ENCODE data around the gene FLT3LG. TPM values are rescaled to one million over a fixed set of nuclear protein-coding genes. Genes with fewer than 3 reads are reported as not detected.

FLT3LG gene
- total and polyA plus RNA-seq, 2 experiments from 2014 or later: 0.49 to 1.8 TPM

GRCh38 chr19:49499030-49499670, 25.1 kb downstream of the FLT3LG start (continued):
- TF ChIP-seq REST (IDR thresholded peaks at IDR 0.05; ENCODE audit: unreplicated experiment): no peak
- no peak for TF ChIP-seq CREB1 (CRISPR knock-in tag; IDR thresholded peaks at IDR 0.05; ENCODE audit: low read depth)
- no peak for TF ChIP-seq NANOG (IDR thresholded peaks at IDR 0.05; ENCODE audit: borderline replicate concordance)

DNA sequence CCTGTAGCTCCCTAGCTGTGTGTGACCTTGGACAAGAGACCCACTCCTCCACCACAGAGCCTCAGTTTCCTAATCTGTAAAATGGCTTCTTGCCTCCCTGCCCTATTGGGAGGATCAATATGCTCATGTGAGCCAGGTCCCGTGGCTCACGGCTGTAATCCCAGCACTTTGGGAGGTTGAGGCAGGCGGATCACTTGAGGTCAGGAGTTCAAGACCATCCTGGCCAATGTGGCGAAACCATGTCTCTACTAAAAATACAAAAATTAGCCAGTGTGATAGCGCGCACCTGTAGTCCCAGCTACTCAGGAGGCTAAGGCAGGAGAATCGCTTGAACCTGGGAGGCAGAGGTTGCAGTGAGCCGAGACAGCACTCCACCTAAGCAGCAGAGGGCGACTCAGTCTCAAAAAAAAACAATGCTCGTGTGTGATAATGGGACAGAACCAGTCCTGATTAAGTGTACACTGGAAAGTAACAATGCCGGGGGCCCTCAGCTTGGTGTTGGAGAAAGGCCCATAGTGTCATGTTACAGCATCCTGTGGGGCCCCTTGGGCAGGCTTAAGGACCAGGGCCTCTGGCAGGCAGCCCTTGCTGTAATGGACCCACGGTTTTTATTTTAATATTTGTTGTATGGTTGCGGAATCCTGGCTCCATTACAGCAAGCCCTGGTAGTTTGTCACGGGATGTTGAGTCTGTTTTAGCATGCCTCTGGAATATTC, 29.0 kb downstream of the FLT3LG start:
- Histone ChIP-seq H4K20me1 (replicated peaks; ENCODE audit: insufficient read depth) (peaks cover 12% of the 10 kb centered on the region), H2AFZ (no peak overlapping the region), H3F3A (replicated peaks; ENCODE audit: low read depth) (peaks cover 31% of the 10 kb centered on the region), H3K4me3 (no peak overlapping the region), H3K27ac (ENCODE audit: low read depth) (no peak overlapping the region), H3K79me2 (replicated peaks; ENCODE audit: insufficient read depth) (peaks cover 8% of the 10 kb centered on the region), H3K36me3 (ENCODE audit: insufficient read depth) (peaks cover 14% of the 10 kb centered on the region), H3K4me1 (ENCODE audit: insufficient read depth) (peaks cover 32% of the 10 kb centered on the region), H3K27me3 (ENCODE audit: insufficient read depth) (no peaks in the 10 kb centered on the region), H3K4me2 (0 out of 2 replicates have a peak overlapping the region, but pooled peaks have one; percentile 24), H3K9me2 (ENCODE audit: insufficient read depth) (no peaks in the 10 kb centered on the region)
- Mint-ChIP-seq H3K27ac (no peak overlapping the region), H3K36me3 (ENCODE audit: low read depth) (peaks cover 24% of the 10 kb centered on the region), H3K4me1 (peaks cover 24% of the 10 kb centered on the region), H3K4me3 (no peak overlapping the region), H3K27me3 (ENCODE audit: insufficient read depth, low read depth, poor library complexity) (peaks cover 17% of the 10 kb centered on the region), H3K9me3 (no peaks in the 10 kb centered on the region)
- DNase-seq (ENCODE audit: low spot score): peak; percentile 58
- no peak for ATAC-seq
- TF ChIP-seq REST (IDR thresholded peaks at IDR 0.05; ENCODE audit: unreplicated experiment) (no peak), CTCF (conservative IDR thresholded peaks at IDR 0.05; ENCODE audit: low read depth in 2 of 2) (peak; percentile 63 to 75)
